Posterior vena cava (tissue), 2 donors: ENCODE measurements around the gene TSPAN7. TPM values are rescaled to one million over a fixed set of nuclear protein-coding genes. Genes with fewer than 3 reads are reported as not detected.

ENCODE experiments used
- DNase-seq: peaks from one replicate; pipeline ENCODE4 v3.0.0-alpha.2; 2020; ENCODE audit warnings: low spot score
- intact Hi-C, 2 donors: fragments of 100-400 bp; cut with DNase I; formaldehyde crosslinking; loops; one replicate each; pipeline versions ENCODE4 v1.14.1 to v1.14.2; 2022 to 2023
- total RNA-seq, 2 donors: library from RNA; stranded (reverse); fragmentation: NEBNext Ultra II Directional; extraction: Animal tissue kit (Norgen Biotek cat#: 25700); gene quantifications; one replicate each; pipeline ENCODE4 v1.2.1, GENCODE V29; 2021
- donor health status: DM: yes; HTN: yes; CAD: no.
- donor health status: DM: yes; HTN: yes; CAD: no.

The TSPAN7 gene
- total RNA-seq, 2 donors from 2014 or later, result 30.5 to 40.1 TPM

GRCh38 chrX:38664285-38664684 is 102.9 kb downstream of the TSPAN7 start:
- no peak for DNase-seq
- intact Hi-C loops, result no loop called here

GRCh38 chrX:38666909-38667308 is 105.6 kb downstream of the TSPAN7 start:
- intact Hi-C loops, result loop anchor here in 1 of 2 donors (1.0 kb wide), 1 partner anchor 19 kb away; no protein-coding TSS in a partner anchor

GRCh38 chrX:38668771-38669170 is 107.4 kb downstream of the TSPAN7 start:
- DNase-seq, result no peak
- intact Hi-C loops, result no loop called here

More at GRCh38 chrX:38666909-38667308, 105.6 kb downstream of the TSPAN7 start:
- no peak for DNase-seq

- intact Hi-C loops, result no loop called here
- no peak for DNase-seq
Observed at GRCh38 chrX:38669428-38669827, 108.1 kb downstream of the TSPAN7 start.

GRCh38 chrX:38672646-38673045 is 111.3 kb downstream of the TSPAN7 start:
- intact Hi-C loops, result no loop called here
- DNase-seq, result no peak

GRCh38 chrX:38675856-38676255 is 114.5 kb downstream of the TSPAN7 start:
- intact Hi-C loops, result no loop called here
- DNase-seq, result no peak

GRCh38 chrX:38678183-38678582 is 116.8 kb downstream of the TSPAN7 start:
- intact Hi-C loops, result no loop called here
- no peak for DNase-seq

- no peak for DNase-seq
- intact Hi-C loops, result no loop called here
Observed at GRCh38 chrX:38678821-38679220, 117.5 kb downstream of the TSPAN7 start.

GRCh38 chrX:38679695-38680094 is 118.4 kb downstream of the TSPAN7 start:
- intact Hi-C loops, result no loop called here
- DNase-seq, result no peak

- intact Hi-C loops, result no loop called here
Observed at GRCh38 chrX:38682095-38682494, 120.8 kb downstream of the TSPAN7 start.

GRCh38 chrX:38692961-38693360 is 131.6 kb downstream of the TSPAN7 start:
- intact Hi-C loops, result no loop called here
- DNase-seq, result no peak

More at GRCh38 chrX:38682095-38682494, 120.8 kb downstream of the TSPAN7 start:
- no peak for DNase-seq

GRCh38 chrX:38694394-38694793 is 133.1 kb downstream of the TSPAN7 start:
- DNase-seq, result no peak
- intact Hi-C loops, result no loop called here

- intact Hi-C loops, result no loop called here
- DNase-seq, result no peak
Observed at GRCh38 chrX:38697461-38697860, 136.1 kb downstream of the TSPAN7 start.

- intact Hi-C loops, result no loop called here
Observed at GRCh38 chrX:38699121-38699520, 137.8 kb downstream of the TSPAN7 start.

GRCh38 chrX:38699696-38700095 is 138.4 kb downstream of the TSPAN7 start:
- intact Hi-C loops, result loop anchor here in 1 of 2 donors (1.0 kb wide), 1 partner anchor 8 kb away; no protein-coding TSS in a partner anchor
- DNase-seq, result no peak

More at GRCh38 chrX:38699121-38699520, 137.8 kb downstream of the TSPAN7 start:
- no peak for DNase-seq

- DNase-seq, result no peak
- intact Hi-C loops, result no loop called here
Observed at GRCh38 chrX:38701073-38701472, 139.7 kb downstream of the TSPAN7 start.

- no peak for DNase-seq
- intact Hi-C loops, result no loop called here
Observed at GRCh38 chrX:38704146-38704882, 143.0 kb downstream of the TSPAN7 start.

- DNase-seq, result no peak
- intact Hi-C loops, result no loop called here
Observed at GRCh38 chrX:38717871-38718270, 156.5 kb downstream of the TSPAN7 start.

GRCh38 chrX:38718311-38718710 is 157.0 kb downstream of the TSPAN7 start:
- DNase-seq, result no peak
- intact Hi-C loops, result no loop called here

- DNase-seq, result no peak
- intact Hi-C loops, result no loop called here
Observed at GRCh38 chrX:38726612-38727011, 165.3 kb downstream of the TSPAN7 start.

- intact Hi-C loops, result no loop called here
- DNase-seq, result no peak
Observed at GRCh38 chrX:38727668-38728067, 166.3 kb downstream of the TSPAN7 start.
